Measurements from ENCODE around the gene NDUFAF7. TPM values are rescaled to one million over a fixed set of nuclear protein-coding genes. Genes with fewer than 3 reads are reported as not detected.

The NDUFAF7 gene
- total RNA-seq, 2 donors from 2014 or later: 10.1 to 16.2 TPM

- peaks cover 0 to 18% of the 10 kb centered on the region in 2 donors for H3K4me1 ChIP-seq
- TF ChIP-seq CTCF (IDR thresholded peaks at IDR 0.05): no peak
- H3K36me3 ChIP-seq: peaks cover 28% of the 10 kb centered on the region
- H3K9me3 ChIP-seq: no peaks in the 10 kb centered on the region
- no peak overlapping the region for H3K27ac ChIP-seq
- H3K27me3 ChIP-seq: no peaks in the 10 kb centered on the region
- H3K4me3 ChIP-seq: no peak overlapping the region
- DNase-seq (ENCODE audit: low spot score): no peak
Measured at GRCh38 chr2:37226863-37227262, 4.6 kb upstream of the NDUFAF7 start.

- Histone ChIP-seq H3K4me1 (peaks cover 0 to 33% of the 10 kb centered on the region in 2 donors), H3K36me3 (peaks cover 14% of the 10 kb centered on the region), H3K27ac (no peak overlapping the region), H3K4me3 (no peak overlapping the region), H3K27me3 (no peaks in the 10 kb centered on the region), H3K9me3 (no peaks in the 10 kb centered on the region)
- TF ChIP-seq CTCF (IDR thresholded peaks at IDR 0.05): no peak
- DNase-seq (ENCODE audit: low spot score): no peak
Measured at GRCh38 chr2:37228788-37229187, 2.7 kb upstream of the NDUFAF7 start.

DNA sequence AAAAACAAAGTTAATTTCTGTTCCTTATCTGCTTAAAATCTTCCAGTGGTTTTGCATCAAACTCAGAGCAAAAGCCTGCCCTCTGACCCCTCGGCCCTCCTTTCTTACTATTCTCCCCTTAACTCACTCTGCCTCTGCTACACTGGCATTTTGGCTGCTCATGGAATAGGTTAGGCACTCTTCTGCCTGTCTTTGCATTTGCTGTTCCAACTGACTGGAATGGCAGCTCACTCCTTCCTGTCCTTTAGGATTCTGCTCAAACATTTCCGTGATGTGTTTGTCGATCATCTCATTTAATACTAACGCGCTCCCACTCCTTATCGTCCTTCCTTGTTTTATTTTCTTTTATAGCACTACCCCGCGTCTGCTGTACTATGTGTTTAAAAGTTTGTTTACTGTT is 877 bp upstream of the NDUFAF7 start:
- H3K27ac ChIP-seq: peak overlapping the region; percentile 88 to 93
- H3K4me1 ChIP-seq: peaks cover 0 to 37% of the 10 kb centered on the region in 2 donors
- no peak for TF ChIP-seq CTCF (IDR thresholded peaks at IDR 0.05)

DNA sequence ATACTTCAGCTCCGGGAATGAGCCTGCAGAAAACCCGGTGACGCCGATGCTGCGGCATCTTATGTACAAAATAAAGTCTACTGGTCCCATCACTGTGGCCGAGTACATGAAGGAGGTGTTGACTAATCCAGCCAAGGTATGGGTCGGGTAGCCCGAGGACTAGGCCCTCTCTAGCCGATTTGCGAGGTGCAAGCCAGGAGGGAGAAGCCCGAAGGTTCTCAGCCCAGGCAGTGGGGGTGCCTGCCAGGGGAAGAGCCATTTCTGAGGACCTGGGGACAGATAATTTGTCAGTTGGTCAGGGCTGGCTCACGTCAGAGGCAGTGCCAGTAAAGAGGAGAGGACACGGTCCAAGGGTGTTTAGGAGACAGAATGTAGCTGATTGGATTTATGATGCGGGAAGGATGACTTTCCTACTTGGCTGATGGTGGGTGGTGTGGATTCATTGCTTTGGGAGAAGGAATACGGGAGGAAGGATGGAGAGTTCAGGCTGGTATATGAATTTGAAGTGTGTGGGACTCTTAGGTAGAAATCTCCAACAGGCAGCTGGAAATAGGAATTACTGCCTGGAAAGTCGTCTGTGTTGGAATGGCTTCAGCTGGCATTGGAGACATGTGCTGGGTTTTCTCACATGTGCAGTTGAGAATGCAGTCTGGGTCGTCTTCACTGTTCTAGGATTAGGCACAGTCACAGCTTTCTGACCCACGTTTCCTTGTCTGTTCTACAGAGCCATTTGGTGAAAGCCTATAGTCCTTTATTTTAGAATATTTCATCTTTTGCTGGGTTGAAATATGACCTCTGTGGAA is 874 bp downstream of the NDUFAF7 start:
- H3K4me3 ChIP-seq: peak overlapping the region; percentile 75 to 86
- no peaks in the 10 kb centered on the region for H3K9me3 ChIP-seq
- H3K36me3 ChIP-seq: peaks cover 14% of the 10 kb centered on the region
- no peak for TF ChIP-seq CTCF (IDR thresholded peaks at IDR 0.05)
- peaks cover 0 to 37% of the 10 kb centered on the region in 2 donors for H3K4me1 ChIP-seq
- no peak for DNase-seq (ENCODE audit: low spot score)
- H3K27ac ChIP-seq: peak overlapping the region; percentile 88 to 93
- H3K27me3 ChIP-seq: no peaks in the 10 kb centered on the region

More for the DNA sequence above, 877 bp upstream of the NDUFAF7 start:
- H3K27me3 ChIP-seq: no peaks in the 10 kb centered on the region
- no peak for DNase-seq (ENCODE audit: low spot score)
- H3K4me3 ChIP-seq: peak overlapping the region; percentile 75 to 86
- peaks cover 14% of the 10 kb centered on the region for H3K36me3 ChIP-seq
- no peaks in the 10 kb centered on the region for H3K9me3 ChIP-seq

- H3K27ac ChIP-seq: no peak overlapping the region
- H3K36me3 ChIP-seq: peaks cover 34% of the 10 kb centered on the region
- DNase-seq (ENCODE audit: low spot score): no peak
- H3K4me1 ChIP-seq: no peaks in the 10 kb centered on the region
- no peaks in the 10 kb centered on the region for H3K9me3 ChIP-seq
- no peak overlapping the region for H3K4me3 ChIP-seq
- no peak for TF ChIP-seq CTCF (IDR thresholded peaks at IDR 0.05)
- no peaks in the 10 kb centered on the region for H3K27me3 ChIP-seq
Measured at GRCh38 chr2:37243435-37243834, 12.0 kb downstream of the NDUFAF7 start.
